ENCODE results near the gene PRDM16.

DNA sequence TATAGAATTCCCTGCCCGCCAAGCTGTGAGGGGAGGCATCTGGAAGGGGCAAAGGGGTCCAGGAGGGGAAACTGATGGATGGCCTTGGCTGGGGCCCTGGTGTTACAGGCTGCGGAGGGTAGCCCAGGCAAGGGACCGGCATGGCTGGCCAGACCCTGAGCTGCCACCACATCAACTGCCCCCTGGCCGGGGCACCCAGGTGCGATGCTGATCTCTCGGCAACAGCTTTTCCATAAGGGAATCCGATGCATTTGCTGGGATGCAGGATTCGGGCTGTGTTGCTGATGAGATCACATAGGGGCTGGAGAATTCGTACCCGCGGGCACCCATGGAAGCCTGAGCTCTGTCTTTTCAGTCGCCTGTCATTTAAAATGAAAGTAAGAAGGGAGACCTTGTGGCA lies 73.7 kb downstream of the PRDM16 start:
- TF ChIP-seq, protein P1, sequence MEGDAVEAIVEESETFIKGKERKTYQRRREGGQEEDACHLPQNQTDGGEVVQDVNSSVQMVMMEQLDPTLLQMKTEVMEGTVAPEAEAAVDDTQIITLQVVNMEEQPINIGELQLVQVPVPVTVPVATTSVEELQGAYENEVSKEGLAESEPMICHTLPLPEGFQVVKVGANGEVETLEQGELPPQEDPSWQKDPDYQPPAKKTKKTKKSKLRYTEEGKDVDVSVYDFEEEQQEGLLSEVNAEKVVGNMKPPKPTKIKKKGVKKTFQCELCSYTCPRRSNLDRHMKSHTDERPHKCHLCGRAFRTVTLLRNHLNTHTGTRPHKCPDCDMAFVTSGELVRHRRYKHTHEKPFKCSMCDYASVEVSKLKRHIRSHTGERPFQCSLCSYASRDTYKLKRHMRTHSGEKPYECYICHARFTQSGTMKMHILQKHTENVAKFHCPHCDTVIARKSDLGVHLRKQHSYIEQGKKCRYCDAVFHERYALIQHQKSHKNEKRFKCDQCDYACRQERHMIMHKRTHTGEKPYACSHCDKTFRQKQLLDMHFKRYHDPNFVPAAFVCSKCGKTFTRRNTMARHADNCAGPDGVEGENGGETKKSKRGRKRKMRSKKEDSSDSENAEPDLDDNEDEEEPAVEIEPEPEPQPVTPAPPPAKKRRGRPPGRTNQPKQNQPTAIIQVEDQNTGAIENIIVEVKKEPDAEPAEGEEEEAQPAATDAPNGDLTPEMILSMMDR (IDR thresholded peaks at IDR 0.05) = no peak
- no peak for TF ChIP-seq POLR2A (IDR thresholded peaks at IDR 0.05)
